Upper lobe of left lung (tissue), 4 donors: ENCODE data around the gene PRKCH.

Source experiments
- EP300 ChIP-seq, 4 donors: sonication (generic); formaldehyde crosslinking; IDR thresholded peaks; one replicate each; pipeline ENCODE4 v1.5.1; 2017; ENCODE audit warnings: antibody characterized with exemption in 4 of 4, control low read depth in 2 of 4
- POLR2AphosphoS5 ChIP-seq, 2 donors: sonication (generic); formaldehyde crosslinking; IDR thresholded peaks; one replicate each; pipeline ENCODE4 v1.5.1; 2017; ENCODE audit warnings: antibody characterized with exemption in 2 of 2
- TF ChIP-seq, protein P1 (sequence below), 6 experiments: fragments of 450-650 bp in 4 of 6; fragments of 200-600 bp in 2 of 6; sonication (generic) in 2 of 6; IDR thresholded peaks; one replicate each; pipeline ENCODE4 v1.5.1; 2016 to 2019; ENCODE audit warnings: antibody characterized with exemption in 6 of 6

DNA sequence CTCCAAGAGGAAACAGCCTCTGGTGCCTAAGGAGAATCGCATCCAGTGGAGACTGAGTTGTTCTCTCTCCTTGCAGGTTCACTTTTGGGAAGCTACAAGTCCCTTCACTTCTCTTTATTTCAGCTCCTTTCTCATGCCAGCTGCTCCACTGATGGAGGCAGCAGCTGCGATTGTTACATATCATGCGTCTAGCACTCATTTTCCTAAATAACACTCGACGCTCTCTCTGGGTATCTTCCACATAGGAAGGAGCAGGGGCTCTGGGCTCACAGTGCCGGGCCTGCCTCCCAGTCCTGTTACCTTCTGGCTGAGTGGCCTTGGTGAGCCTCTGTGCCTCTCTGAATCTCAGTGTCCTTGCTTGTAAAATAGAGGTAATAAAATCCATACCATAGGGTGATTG, 211.4 kb downstream of the PRKCH start:
- TF ChIP-seq, protein P1, sequence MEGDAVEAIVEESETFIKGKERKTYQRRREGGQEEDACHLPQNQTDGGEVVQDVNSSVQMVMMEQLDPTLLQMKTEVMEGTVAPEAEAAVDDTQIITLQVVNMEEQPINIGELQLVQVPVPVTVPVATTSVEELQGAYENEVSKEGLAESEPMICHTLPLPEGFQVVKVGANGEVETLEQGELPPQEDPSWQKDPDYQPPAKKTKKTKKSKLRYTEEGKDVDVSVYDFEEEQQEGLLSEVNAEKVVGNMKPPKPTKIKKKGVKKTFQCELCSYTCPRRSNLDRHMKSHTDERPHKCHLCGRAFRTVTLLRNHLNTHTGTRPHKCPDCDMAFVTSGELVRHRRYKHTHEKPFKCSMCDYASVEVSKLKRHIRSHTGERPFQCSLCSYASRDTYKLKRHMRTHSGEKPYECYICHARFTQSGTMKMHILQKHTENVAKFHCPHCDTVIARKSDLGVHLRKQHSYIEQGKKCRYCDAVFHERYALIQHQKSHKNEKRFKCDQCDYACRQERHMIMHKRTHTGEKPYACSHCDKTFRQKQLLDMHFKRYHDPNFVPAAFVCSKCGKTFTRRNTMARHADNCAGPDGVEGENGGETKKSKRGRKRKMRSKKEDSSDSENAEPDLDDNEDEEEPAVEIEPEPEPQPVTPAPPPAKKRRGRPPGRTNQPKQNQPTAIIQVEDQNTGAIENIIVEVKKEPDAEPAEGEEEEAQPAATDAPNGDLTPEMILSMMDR (IDR thresholded peaks at IDR 0.05) = no peak
- TF ChIP-seq EP300 (IDR thresholded peaks at IDR 0.05) (no peak), POLR2AphosphoS5 (IDR thresholded peaks at IDR 0.05) (no peak)
